Measurements from ENCODE around the gene RAC3.

The RAC3 gene

GRCh38 chr17:81999976-82000802, 31.3 kb upstream of the RAC3 start:
- no peak for DNase-seq

- no peak for DNase-seq
These were observed 30.5 kb upstream of the RAC3 start for GRCh38 chr17:82000803-82001570.

DNA sequence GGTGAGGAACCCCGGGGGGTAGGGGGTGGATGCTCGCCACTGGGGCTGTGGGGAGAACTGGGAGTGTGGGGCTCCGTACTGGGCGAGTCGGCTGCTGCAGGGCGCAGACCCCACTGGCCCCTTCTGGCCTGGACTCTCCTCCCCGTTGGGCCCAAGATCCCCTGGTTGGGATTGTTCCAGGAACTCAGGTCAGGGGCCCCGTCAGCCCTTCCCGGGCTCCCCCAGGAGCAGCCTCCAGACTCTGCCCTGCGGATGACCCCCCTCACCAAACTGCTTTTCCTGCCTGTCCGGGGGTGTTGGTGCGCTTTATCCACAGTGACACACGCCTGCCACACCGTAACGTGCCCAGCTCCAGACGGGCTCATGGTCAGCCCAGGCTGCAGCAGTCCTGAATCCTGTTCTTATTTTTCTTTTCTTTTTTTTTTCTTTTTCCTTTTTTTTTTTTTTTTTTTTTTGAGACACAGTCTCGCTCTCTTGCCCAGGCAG, 29.9 kb upstream of the RAC3 start:
- DNase-seq, result no peak

- no peak for DNase-seq
These were observed 27.8 kb upstream of the RAC3 start for GRCh38 chr17:82003411-82004381.

- DNase-seq, result no peak
These were observed 26.7 kb upstream of the RAC3 start for GRCh38 chr17:82004517-82005455.

DNA sequence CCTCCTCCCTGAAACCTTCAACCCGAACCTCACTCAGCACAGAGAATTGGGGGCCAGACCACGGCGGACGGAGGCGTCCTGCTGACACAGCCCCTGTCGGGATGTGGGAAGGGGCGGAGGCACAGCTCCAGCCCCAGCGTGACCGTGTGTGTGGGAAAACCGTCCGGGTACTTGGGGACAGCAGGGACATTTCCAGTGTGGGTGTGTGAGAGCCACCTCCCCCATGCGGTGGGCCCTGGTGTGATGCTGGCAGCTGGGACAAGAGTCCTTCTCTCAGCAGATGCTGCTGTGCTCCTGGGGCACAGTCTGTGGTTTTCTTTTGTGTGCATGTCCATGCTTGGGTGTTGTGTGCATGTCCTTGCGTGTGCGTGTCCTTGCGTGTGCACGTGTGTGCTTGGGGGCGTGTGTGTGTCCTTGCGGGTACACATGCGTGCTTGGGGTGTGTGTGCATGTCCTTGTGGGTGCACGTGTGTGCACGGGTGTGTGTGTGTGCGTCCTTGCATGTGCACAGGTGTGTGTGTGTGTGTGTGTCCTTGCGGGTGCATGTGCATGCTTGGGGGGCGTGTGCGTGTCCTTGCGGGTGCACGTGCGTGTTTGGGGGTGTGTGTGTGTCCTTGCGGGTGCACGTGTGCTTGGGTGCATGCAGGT, 25.7 kb upstream of the RAC3 start:
- DNase-seq, result no peak

- no peak for DNase-seq
These were observed 24.8 kb upstream of the RAC3 start for GRCh38 chr17:82006468-82007227.

- no peak for DNase-seq
These were observed 24.3 kb upstream of the RAC3 start for GRCh38 chr17:82007228-82007494.

- no peak for DNase-seq
These were observed 23.8 kb upstream of the RAC3 start for GRCh38 chr17:82007495-82008257.

DNA sequence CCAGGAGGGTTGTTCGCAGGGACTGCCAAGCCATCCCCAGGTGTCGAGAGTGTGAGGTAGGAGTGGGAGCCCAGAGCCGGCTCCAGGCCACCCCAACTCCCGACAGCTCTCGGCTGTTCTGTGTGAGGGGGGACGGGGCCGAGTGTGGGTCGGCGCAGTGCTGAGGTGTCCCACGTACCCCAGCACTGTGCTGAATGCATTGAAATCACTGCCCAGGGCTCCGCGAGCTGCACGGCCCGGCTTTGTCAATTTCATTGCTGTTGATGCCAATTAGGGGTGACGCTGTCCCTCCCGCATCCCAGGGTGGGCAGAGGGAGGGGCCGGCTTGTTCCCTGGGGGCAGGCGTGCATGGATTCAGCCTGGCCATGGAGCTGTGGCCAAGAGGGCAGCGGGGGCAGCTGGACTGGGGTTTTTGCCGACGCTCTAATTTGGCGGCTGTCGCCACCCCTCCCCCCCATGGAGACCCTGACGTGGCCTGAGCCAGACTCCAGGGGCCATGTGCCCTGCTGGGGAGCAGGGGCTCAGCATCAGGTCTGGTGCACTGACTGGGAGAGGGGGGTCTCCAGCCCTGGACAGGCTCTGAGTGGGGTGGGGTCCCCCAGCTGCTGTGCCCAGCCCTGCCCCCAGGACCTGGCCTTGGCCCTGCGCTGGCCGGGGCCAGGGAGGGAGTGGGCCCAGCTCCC, 23.1 kb upstream of the RAC3 start:
- DNase-seq, result no peak

DNA sequence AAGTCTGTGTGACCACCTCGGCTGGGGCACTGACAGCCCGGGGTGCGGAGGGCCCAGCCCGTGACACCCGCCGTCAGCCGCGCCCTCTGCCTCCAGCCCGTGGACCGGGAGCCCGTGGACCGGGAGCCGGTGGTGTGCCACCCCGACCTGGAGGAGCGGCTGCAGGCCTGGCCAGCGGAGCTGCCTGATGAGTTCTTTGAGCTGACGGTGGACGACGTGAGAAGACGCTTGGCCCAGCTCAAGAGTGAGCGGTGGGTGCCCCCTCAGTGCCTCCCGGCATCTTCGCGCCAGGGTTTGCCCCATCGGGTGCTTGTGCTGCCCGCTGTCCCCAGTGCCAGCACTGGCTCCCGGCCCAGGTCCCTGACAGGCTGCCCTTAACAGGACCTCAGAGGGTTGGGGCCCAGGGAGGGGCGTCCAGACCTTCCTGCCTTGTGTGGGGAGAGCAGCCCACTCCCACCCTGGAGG, 22.5 kb upstream of the RAC3 start:
- no peak for DNase-seq

- no peak for DNase-seq
These were observed 22.1 kb upstream of the RAC3 start for GRCh38 chr17:82009413-82009812.

- no peak for DNase-seq
These were observed 20.6 kb upstream of the RAC3 start for GRCh38 chr17:82010575-82011525.

DNA sequence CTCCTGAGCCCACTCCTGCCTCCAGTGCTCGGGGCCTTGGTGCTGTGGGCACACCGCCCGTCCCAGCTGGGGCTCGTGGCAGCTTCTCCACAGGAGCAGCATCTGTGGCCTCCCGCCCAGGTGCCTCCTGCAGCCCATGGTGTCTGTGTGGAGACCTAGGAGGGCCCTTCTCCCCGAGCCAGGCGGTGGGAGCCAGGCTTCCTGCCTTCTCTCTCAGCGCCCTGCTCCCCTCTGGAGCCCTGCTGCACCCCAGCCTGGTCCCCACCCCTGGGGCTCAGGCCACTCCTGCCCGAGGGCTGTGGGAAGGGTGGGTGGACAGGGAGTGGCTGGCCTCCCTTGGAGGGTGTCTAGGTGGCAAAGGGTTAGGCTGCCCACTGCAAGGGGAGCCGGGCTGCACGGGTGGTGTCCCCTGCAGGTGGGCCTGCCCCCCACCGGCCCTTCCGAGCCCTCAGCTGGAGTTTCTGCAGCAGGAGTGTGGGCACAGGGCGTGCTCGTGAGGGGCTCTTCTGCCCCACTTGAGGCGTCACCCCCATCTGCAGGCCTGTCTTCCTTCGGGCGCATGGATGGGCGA, 19.8 kb upstream of the RAC3 start:
- DNase-seq, result no peak

GRCh38 chr17:82012261-82012639, 19.2 kb upstream of the RAC3 start:
- DNase-seq, result no peak

DNA sequence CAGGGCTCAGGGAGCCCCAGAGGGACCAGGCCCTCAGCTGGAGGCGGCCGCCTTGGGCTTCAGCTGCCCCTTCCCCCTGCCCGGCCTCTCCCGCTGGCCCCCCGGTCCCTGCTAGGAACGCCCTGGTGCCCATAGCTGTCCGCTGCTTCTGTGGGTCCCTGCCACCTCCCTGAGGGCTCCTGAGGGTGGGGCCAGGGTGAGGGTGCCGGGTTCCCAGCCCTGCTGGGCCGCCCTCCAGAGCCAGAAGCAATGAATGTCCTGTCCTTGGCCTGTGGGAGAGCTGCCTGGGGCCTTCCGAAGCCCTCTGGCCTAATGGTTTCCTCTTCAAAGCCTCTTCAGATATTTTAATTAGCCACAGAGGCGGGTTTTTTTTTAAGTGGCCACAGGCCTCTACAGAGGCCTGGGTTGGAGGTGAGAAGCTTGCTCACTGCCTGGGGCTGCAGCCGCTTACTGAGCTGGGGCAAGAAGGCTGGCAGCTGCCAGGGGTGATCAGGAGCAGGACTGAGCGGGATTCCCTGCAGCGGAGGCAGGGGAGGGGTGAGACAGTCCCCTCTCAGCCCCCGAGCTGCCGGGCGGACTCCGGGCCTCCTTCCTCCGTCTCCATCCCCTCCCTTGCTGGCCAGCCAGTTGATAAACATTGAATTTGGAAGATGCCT, 18.7 kb upstream of the RAC3 start:
- no peak for DNase-seq

DNA sequence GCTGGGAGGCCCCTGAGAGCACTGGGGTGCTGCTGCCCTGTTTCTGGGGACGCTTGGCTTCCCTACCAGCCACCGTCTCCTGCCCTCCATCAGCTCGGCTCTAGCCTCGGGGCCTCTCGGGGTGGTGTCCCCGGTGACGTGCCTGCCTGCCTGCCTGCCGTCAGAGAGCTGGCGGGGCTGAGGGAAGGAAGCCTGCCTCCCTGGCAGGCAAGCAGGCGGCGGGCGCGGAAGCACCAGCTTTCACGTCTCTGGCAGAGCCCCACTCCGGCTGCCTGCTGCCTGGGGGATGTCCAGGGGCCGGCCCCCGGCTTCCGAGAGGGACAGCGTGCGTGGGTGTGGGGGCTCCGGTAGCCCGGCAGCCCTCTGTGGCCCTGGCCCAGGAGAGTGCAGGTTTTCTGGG, 18.1 kb upstream of the RAC3 start:
- no peak for DNase-seq

All from CD4-positive, alpha-beta T cell treated with Interleukin-17A for 4 hours (primary cell).